ENCODE data around the gene NFE2L2.
"Not testable (repeated sequence)": the region's sequence is repeated elsewhere in the genome, so short reads cannot be mapped to it uniquely, and the experiment has no call there.

The NFE2L2 gene

DNA sequence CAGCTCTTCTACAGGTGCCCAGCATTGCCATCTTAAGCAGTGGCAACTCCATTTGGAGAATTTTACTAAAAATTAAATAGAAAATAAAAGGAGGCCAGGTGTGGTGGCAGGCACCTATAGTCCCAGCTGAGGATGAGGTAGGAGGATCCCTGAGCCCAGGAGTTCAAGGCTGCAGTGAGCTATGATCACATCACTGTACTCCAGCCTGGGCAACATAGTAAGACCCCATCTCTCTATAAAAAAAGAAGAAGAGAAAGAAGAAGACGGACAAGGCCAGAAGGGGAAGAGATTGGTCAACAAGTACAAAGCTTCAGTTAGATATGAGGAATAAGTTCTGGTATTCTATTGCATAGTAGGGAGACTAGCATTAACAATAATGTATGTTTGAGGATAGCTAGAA is 73.6 kb downstream of the NFE2L2 start:
- DNase-seq (ENCODE audit: low spot score): no peak

- no peak for DNase-seq (ENCODE audit: low spot score)
These were observed 75.8 kb downstream of the NFE2L2 start for GRCh38 chr2:177188482-177189469.

DNA sequence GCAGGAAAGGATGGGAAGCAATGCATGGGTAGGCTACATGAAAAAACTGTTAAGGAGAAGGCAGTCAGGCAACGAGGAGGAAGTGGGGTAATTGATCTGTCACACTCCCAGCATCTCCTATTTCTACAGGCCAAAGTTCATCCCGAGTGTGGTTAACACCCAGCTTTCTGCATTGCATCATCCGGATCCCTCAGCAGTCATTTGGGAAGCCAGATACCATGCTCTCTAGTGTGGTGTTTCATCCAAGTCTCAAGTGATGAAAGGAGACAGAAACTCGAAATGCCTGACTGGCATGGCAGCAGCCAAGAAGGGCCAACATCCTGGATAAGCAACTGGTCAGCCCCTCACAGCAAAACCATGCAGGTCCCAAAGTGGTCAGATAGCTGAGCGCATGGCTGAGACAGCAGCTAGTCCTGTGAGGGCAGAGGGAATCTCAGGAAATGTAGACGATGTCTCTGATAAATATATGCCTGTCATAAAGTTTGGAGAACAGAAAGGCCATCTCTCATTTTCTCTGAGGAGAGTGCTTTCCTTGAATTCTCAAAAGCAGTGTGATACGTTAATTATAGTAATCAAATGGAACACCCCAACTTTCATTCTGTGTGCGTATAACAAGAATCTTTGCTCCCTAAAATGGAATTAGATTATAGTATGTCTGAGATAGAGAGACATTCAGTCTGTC is 76.8 kb downstream of the NFE2L2 start:
- DNase-seq (ENCODE audit: low spot score): no peak

- DNase-seq (ENCODE audit: low spot score): not testable (repeated sequence)
These were observed 78.5 kb downstream of the NFE2L2 start for GRCh38 chr2:177186038-177186437.

GRCh38 chr2:177184606-177185005 is 79.9 kb downstream of the NFE2L2 start:
- DNase-seq (ENCODE audit: low spot score): no peak

DNA sequence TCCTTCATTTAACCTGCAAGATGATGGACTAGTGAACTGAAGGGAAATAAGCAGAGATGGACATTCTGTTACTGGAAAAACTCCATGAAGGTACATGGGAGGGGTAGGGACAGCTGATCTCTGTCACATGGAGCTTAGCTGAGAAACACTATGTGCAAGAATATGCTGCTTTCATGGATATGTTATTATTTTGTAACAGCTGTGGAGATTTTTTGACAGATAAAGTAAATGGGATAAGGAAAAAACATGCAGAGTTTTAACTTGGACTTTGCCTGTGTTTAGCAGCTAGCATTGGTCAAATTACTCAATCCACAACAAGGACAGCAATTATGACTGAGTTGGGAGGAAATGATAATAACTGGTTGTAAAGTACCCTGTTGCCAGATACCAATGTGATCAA is 80.7 kb downstream of the NFE2L2 start:
- no peak for DNase-seq (ENCODE audit: low spot score)
